GM21576 (cell line): ENCODE data around the gene ALDH1A3.

Source experiments
- ATAC-seq: cut with Tn5 transposase; IDR thresholded peaks from one replicate; pipeline ENCODE4 v1.9.1; 2021; ENCODE audit warnings: mild to moderate bottlenecking, moderate library complexity; ENCODE audit not compliant: unreplicated experiment

Gene ALDH1A3

GRCh38 chr15:100900795-100901169 lies 21.2 kb downstream of the ALDH1A3 start:
- no peak for ATAC-seq

- no peak for ATAC-seq
Observed at GRCh38 chr15:100901296-100901695, 21.7 kb downstream of the ALDH1A3 start.

GRCh38 chr15:100901702-100902435 lies 22.2 kb downstream of the ALDH1A3 start:
- no peak for ATAC-seq

- no peak for ATAC-seq
Observed at GRCh38 chr15:100902436-100903167, 23.0 kb downstream of the ALDH1A3 start.

GRCh38 chr15:100903168-100903554 lies 23.5 kb downstream of the ALDH1A3 start:
- no peak for ATAC-seq

- ATAC-seq, result no peak
Observed at GRCh38 chr15:100905850-100906249, 26.2 kb downstream of the ALDH1A3 start.

- no peak for ATAC-seq
Observed at GRCh38 chr15:100908466-100908865, 28.8 kb downstream of the ALDH1A3 start.

GRCh38 chr15:100909565-100909964 lies 29.9 kb downstream of the ALDH1A3 start:
- no peak for ATAC-seq

- ATAC-seq, result no peak
Observed at GRCh38 chr15:100909989-100910955, 30.6 kb downstream of the ALDH1A3 start.

- ATAC-seq, result no peak
Observed at GRCh38 chr15:100911086-100911485, 31.5 kb downstream of the ALDH1A3 start.

- ATAC-seq, result no peak
Observed at GRCh38 chr15:100913961-100914360, 34.3 kb downstream of the ALDH1A3 start.

- no peak for ATAC-seq
Observed at GRCh38 chr15:100914876-100915275, 35.2 kb downstream of the ALDH1A3 start.

- ATAC-seq, result peak; percentile 64
Observed at GRCh38 chr15:100918034-100918689, 38.5 kb downstream of the ALDH1A3 start.

- ATAC-seq, result no peak
Observed at GRCh38 chr15:100918690-100919480, 39.3 kb downstream of the ALDH1A3 start, which contains the start of gene LRRK1. Gene LRRK1, plus strand, starts transcription at chr15:100919357. Its CDS starts 5,276 bp downstream, at chr15:100924633.

- no peak for ATAC-seq
Observed at GRCh38 chr15:100919481-100920405, 40.1 kb downstream of the ALDH1A3 start.

GRCh38 chr15:100920516-100921135 lies 41.0 kb downstream of the ALDH1A3 start:
- ATAC-seq, result no peak

GRCh38 chr15:100922192-100923040 lies 42.8 kb downstream of the ALDH1A3 start:
- no peak for ATAC-seq
